H1 (cell line): Measurements from ENCODE around the gene NDNF. TPM values are rescaled to one million over a fixed set of nuclear protein-coding genes. Genes with fewer than 3 reads are reported as not detected.

Source experiments
- CTCF ChIA-PET: fragments of 300-600 bp; sonication (Branson Sonifier 250); formaldehyde crosslinking; loops from one replicate; lab custom pipeline; 2021; ENCODE audit not compliant: partially characterized antibody; lab: Charles Lee
- POLR2A ChIA-PET: fragments of 300-600 bp; sonication (Branson Sonifier 250); formaldehyde crosslinking; loops from one replicate; lab custom pipeline; 2021; ENCODE audit warnings: inconsistent platforms; ENCODE audit not compliant: partially characterized antibody; lab: Charles Lee
- DNase-seq, 2 experiments: peaks; one replicate each; pipeline versions ENCODE4 v3.0.0 to v3.0.0-alpha.2; 2010 to 2022; ENCODE audit warnings: low spot score in 2 of 2, low read depth in 1 of 2, mixed read lengths in 1 of 2
- FAIRE-seq: peaks from 2 replicates; lab custom pipeline; 2011; peaks lifted over from hg19 to GRCh38; lab: Jason Lieb, UNC
- H2AFZ ChIP-seq: 2 replicates; pipeline ENCODE4 v1.8.1; 2012; ENCODE audit warnings: low read length, inconsistent platforms
- H2AK5ac ChIP-seq: 2 replicates; pipeline ENCODE4 v1.6.1; 2013; ENCODE audit warnings: low read depth, low read length
- H2BK120ac ChIP-seq: replicated peaks from 2 replicates; pipeline ENCODE3; 2013; ENCODE audit warnings: low read depth, low read length, inconsistent platforms
- H2BK12ac ChIP-seq: 2 replicates; pipeline ENCODE4 v1.6.1; 2013; ENCODE audit warnings: low read depth, low read length
- H2BK15ac ChIP-seq: 2 replicates; pipeline ENCODE4 v1.6.1; 2013; ENCODE audit warnings: low read length
- H2BK20ac ChIP-seq: 2 replicates; pipeline ENCODE4 v1.6.1; 2013; ENCODE audit warnings: low read length
- H2BK5ac ChIP-seq: 2 replicates; pipeline ENCODE4 v1.6.1; 2013; ENCODE audit warnings: low read depth, low read length
- H3K14ac ChIP-seq: 2 replicates; pipeline ENCODE4 v1.6.1; 2013; ENCODE audit warnings: inconsistent platforms; ENCODE audit not compliant: insufficient read length
- H3K18ac ChIP-seq: 2 replicates; pipeline ENCODE4 v1.6.1; 2013; ENCODE audit warnings: low read length; ENCODE audit errors: extremely low read depth
- H3K23ac ChIP-seq: 2 replicates; pipeline ENCODE4 v1.6.1; 2013; ENCODE audit warnings: inconsistent platforms; ENCODE audit not compliant: insufficient read length
- H3K23me2 ChIP-seq: 2 replicates; pipeline ENCODE4 v1.6.1; 2013; ENCODE audit warnings: low read depth, low read length
- H3K27ac ChIP-seq: 2 replicates; pipeline ENCODE4 v1.6.1; 2011; ENCODE audit warnings: low read depth, low read length, inconsistent platforms
- H3K27me3 ChIP-seq, 4 experiments: replicated peaks in 1 of 4; 1 replicate in 1 of 4; 2 replicates in 3 of 4; pipeline versions ENCODE4 v1.6.1 to v1.8.1; 2011 to 2013; ENCODE audit warnings: low read length in 3 of 4, mild to moderate bottlenecking in 3 of 4, inconsistent platforms in 2 of 4, mixed read lengths in 2 of 4, moderate library complexity in 1 of 4; ENCODE audit not compliant: control insufficient read depth in 3 of 4, insufficient read depth in 3 of 4; ENCODE audit errors: extremely low read depth in 1 of 4
- H3K36me3 ChIP-seq, 4 experiments: 2 replicates each; pipeline versions ENCODE4 v1.6.1 to v1.8.1; 2011 to 2013; ENCODE audit warnings: mild to moderate bottlenecking in 4 of 4, low read length in 3 of 4, moderate library complexity in 2 of 4, control low read depth in 1 of 4, inconsistent platforms in 1 of 4; ENCODE audit not compliant: insufficient read depth in 4 of 4, control insufficient read depth in 2 of 4
- H3K4ac ChIP-seq: replicated peaks from 2 replicates; pipeline ENCODE3; 2013; ENCODE audit warnings: low read length, low read depth, mixed read lengths, inconsistent platforms; ENCODE audit not compliant: insufficient read length
- H3K4me1 ChIP-seq, 4 experiments: replicated peaks in 1 of 4; 1 replicate in 1 of 4; 2 replicates in 3 of 4; pipeline versions ENCODE4 v1.6.1 to v1.8.1; 2011 to 2013; ENCODE audit warnings: low read length in 3 of 4, inconsistent platforms in 2 of 4, mixed read lengths in 1 of 4; ENCODE audit not compliant: insufficient read depth in 4 of 4, control insufficient read depth in 3 of 4
- H3K4me2 ChIP-seq, 2 experiments: 2 replicates each; pipeline versions ENCODE4 v1.6.1 to v1.8.1; 2011 to 2013; ENCODE audit warnings: low read depth in 2 of 2, low read length in 2 of 2, control low read depth in 1 of 2, inconsistent platforms in 1 of 2, mild to moderate bottlenecking in 1 of 2; ENCODE audit not compliant: insufficient read depth in 1 of 2
- H3K4me3 ChIP-seq, 4 experiments: fragments of 200-600, 300-600 bp in 1 of 4; sonication (generic), shearing (Covaris generic), sonication (Bioruptor Twin) in 1 of 4; 2 replicates each; pipeline versions ENCODE4 v1.5.1 to v1.8.1; 2011 to 2016; ENCODE audit warnings: low read length in 4 of 4, low read depth in 3 of 4, control low read depth in 2 of 4, inconsistent platforms in 2 of 4, mild to moderate bottlenecking in 2 of 4, mixed read lengths in 1 of 4, moderate library complexity in 1 of 4; ENCODE audit not compliant: insufficient read depth in 2 of 4; ENCODE audit errors: extremely low read depth in 1 of 4
- H3K56ac ChIP-seq: replicated peaks from 2 replicates; pipeline ENCODE3; 2013; ENCODE audit warnings: low read depth, mild to moderate bottlenecking, mixed read lengths, low read length, inconsistent platforms; ENCODE audit not compliant: insufficient read length
- H3K79me1 ChIP-seq: 2 replicates; pipeline ENCODE4 v1.6.1; 2013; ENCODE audit warnings: low read depth, low read length, control low read depth
- H3K79me2 ChIP-seq, 2 experiments: 2 replicates each; pipeline versions ENCODE4 v1.6.1 to v1.8.1; 2012 to 2013; ENCODE audit warnings: low read length in 2 of 2, mild to moderate bottlenecking in 2 of 2, inconsistent platforms in 1 of 2; ENCODE audit not compliant: insufficient read depth in 2 of 2, control insufficient read depth in 1 of 2
- H3K9ac ChIP-seq, 4 experiments: replicated peaks in 1 of 4; 1 replicate in 1 of 4; 2 replicates in 3 of 4; pipeline versions ENCODE4 v1.6.1 to v1.8.1; 2011 to 2013; ENCODE audit warnings: low read depth in 3 of 4, low read length in 3 of 4, control low read depth in 2 of 4, mild to moderate bottlenecking in 2 of 4, moderate library complexity in 2 of 4, inconsistent platforms in 1 of 4; ENCODE audit errors: extremely low read depth in 1 of 4
- H3K9me3 ChIP-seq, 2 experiments: 2 replicates each; pipeline versions ENCODE4 v1.6.1 to v1.8.1; 2012 to 2013; ENCODE audit warnings: mild to moderate bottlenecking in 2 of 2, moderate library complexity in 2 of 2, control low read depth in 1 of 2, inconsistent platforms in 1 of 2, low read depth in 1 of 2, low read length in 1 of 2, mixed read lengths in 1 of 2; ENCODE audit not compliant: insufficient read depth in 2 of 2
- H4K20me1 ChIP-seq, 2 experiments: replicated peaks in 1 of 2; 2 replicates each; pipeline versions ENCODE3 to v1.8.1; 2011 to 2013; ENCODE audit warnings: inconsistent platforms in 2 of 2, low read length in 2 of 2, mild to moderate bottlenecking in 1 of 2; ENCODE audit not compliant: insufficient read depth in 2 of 2, control insufficient read depth in 1 of 2
- H4K5ac ChIP-seq: 2 replicates; pipeline ENCODE4 v1.6.1; 2013; ENCODE audit warnings: low read length, low read depth, mixed read lengths, inconsistent platforms; ENCODE audit not compliant: insufficient read length
- H4K8ac ChIP-seq: 2 replicates; pipeline ENCODE4 v1.8.0; 2013; ENCODE audit warnings: mild to moderate bottlenecking, moderate library complexity, low read length, inconsistent platforms; ENCODE audit not compliant: insufficient read depth; ENCODE audit errors: extremely low read depth
- H4K91ac ChIP-seq: replicated peaks from 2 replicates; pipeline ENCODE3; 2013; ENCODE audit warnings: low read length, mixed read lengths, inconsistent platforms; ENCODE audit not compliant: insufficient read length
- EP300 ChIP-seq, 2 experiments: IDR thresholded peaks; 1 replicate in 1 of 2; 2 replicates in 1 of 2; pipeline ENCODE4 v1.6.1; 2011 to 2012; ENCODE audit warnings: low read depth in 2 of 2, low read length in 2 of 2, mild to moderate bottlenecking in 2 of 2, borderline replicate concordance in 1 of 2, inconsistent platforms in 1 of 2, moderate library complexity in 1 of 2
- WGBS, 2 experiments: shearing (Covaris generic) in 1 of 2; methylation state at CpG; one replicate each; pipeline versions ENCODE4 v1.1.6 to v1.1.7; 2013 to 2015; ENCODE audit warnings: low lambda C conversion rate in 2 of 2, mixed read lengths in 2 of 2, inconsistent platforms in 1 of 2, low coverage in 1 of 2, missing lambda C conversion rate in 1 of 2; ENCODE audit not compliant: insufficient replicate concordance in 2 of 2, insufficient coverage in 1 of 2, insufficient read length in 1 of 2; ENCODE audit errors: extremely low coverage in 1 of 2, missing lambda C conversion rate in 1 of 2; 5-methylcytosine and 5-hydroxymethylcytosine counted together
- polyA plus RNA-seq, 7 experiments: library from polyadenylated mRNA; depleted of rRNA in 3 of 7; stranded (reverse) in 5 of 7; unstranded in 2 of 7; fragments of >200 nt in 5 of 7; fragments of 200-250 nt in 2 of 7; gene quantifications; 1 replicate in 5 of 7; 2 replicates in 1 of 7; 4 replicates in 1 of 7; pipeline versions ENCODE4 v1.2.1 to v1.2.3, GENCODE V29; 2011 to 2013; ENCODE audit warnings: missing spikeins in 2 of 7, mixed read lengths in 2 of 7
- total RNA-seq: library from RNA; stranded (reverse); fragmentation: NEBNext Ultra II Directional; extraction: Animal tissue kit (Norgen Biotek cat#: 25700); gene quantifications from 2 replicates; pipeline ENCODE4 v1.2.1, GENCODE V29; 2021

Gene NDNF
- total and polyA plus RNA-seq, 2 of the 8 experiments (the other 6 are each of a cell fraction or from before 2014, with no cell fraction given): 0.70 to 1.6 TPM

DNA sequence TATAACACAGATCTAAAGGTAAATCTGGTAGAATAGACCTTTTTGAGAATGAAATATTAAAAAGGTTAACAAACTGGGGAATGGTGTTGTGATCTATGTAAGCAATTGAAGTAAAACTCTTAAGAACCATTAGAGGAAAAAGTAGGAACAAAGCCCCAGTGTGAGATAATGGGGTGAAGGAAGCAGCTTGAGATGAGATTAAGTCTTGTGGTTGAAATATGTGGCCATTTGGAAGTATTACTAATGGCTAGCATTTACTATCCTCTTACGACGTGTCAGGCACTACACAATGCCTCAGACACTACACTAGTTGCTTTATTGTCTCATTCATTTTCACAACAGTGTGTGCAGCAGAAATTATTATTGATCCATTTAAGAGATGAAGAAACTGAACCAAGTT lies 25.9 kb upstream of the NDNF start:
- no peak overlapping the region for H2AFZ ChIP-seq
- no peak overlapping the region for H2BK20ac ChIP-seq
- no peak overlapping the region for H3K27ac ChIP-seq
- 63% methylated on average over 2 of the region's 2 CpGs; no CpG with 5 or more reads in 1 of the 2 experiments for WGBS, 2 experiments
- H3K18ac ChIP-seq: no peak overlapping the region
- no peak overlapping the region for H3K56ac ChIP-seq
- DNase-seq (no peak), FAIRE-seq (no peak)
- no peaks in the 10 kb centered on the region for H3K9me3 ChIP-seq
- no peak overlapping the region for H2BK120ac ChIP-seq
- H3K4ac ChIP-seq: no peak overlapping the region
- no peak overlapping the region for H3K4me2 ChIP-seq
- H3K14ac ChIP-seq: no peak overlapping the region
- no peaks in the 10 kb centered on the region for H3K79me2 ChIP-seq
- no peak overlapping the region for H2AK5ac ChIP-seq
- H2BK15ac ChIP-seq: no peak overlapping the region
- H3K4me1 ChIP-seq: no peaks in the 10 kb centered on the region
- H4K20me1 ChIP-seq: no peaks in the 10 kb centered on the region
- no peaks in the 10 kb centered on the region for H3K79me1 ChIP-seq
- H2BK12ac ChIP-seq: no peak overlapping the region
- no peak overlapping the region for H4K5ac ChIP-seq
- H3K4me3 ChIP-seq: no peak overlapping the region
- CTCF ChIA-PET: no interaction called here
- POLR2A ChIA-PET: no interaction called here
- no peak for TF ChIP-seq EP300 (IDR thresholded peaks at IDR 0.05; ENCODE audit: borderline replicate concordance in 1 of 2, low read depth in 2 of 2, low read length in 2 of 2)
- H2BK5ac ChIP-seq: no peak overlapping the region
- no peak overlapping the region for H3K23ac ChIP-seq
- H4K8ac ChIP-seq: no peak overlapping the region
- no peak overlapping the region for H4K91ac ChIP-seq
- no peak overlapping the region for H3K9ac ChIP-seq
- H3K27me3 ChIP-seq: no peaks in the 10 kb centered on the region
- no peaks in the 10 kb centered on the region for H3K23me2 ChIP-seq
- no peaks in the 10 kb centered on the region for H3K36me3 ChIP-seq
